HG03045 (cell line): ENCODE measurements around the gene UBE3B.
"Not testable (repeated sequence)": the region's sequence is repeated elsewhere in the genome, so short reads cannot be mapped to it uniquely, and the experiment has no call there.

ENCODE experiments used
- ATAC-seq: cut with Tn5 transposase; IDR thresholded peaks from one replicate; pipeline ENCODE4 v1.9.1; 2021; ENCODE audit warnings: mild to moderate bottlenecking, moderate library complexity; ENCODE audit not compliant: unreplicated experiment

Gene UBE3B

GRCh38 chr12:109473006-109473405, 4.4 kb upstream of the UBE3B start:
- ATAC-seq, result no peak

- not testable (repeated sequence) for ATAC-seq
Measured at GRCh38 chr12:109473526-109474270, 3.7 kb upstream of the UBE3B start.

- ATAC-seq, result no peak
Measured at GRCh38 chr12:109475121-109475520, 2.3 kb upstream of the UBE3B start.

- ATAC-seq, result no peak
Measured at GRCh38 chr12:109475993-109476806, 1.2 kb upstream of the UBE3B start.

GRCh38 chr12:109476807-109477184, 638 bp upstream of the UBE3B start:
- no peak for ATAC-seq

GRCh38 chr12:109477963-109478315, 505 bp downstream of the UBE3B start:
- no peak for ATAC-seq

- ATAC-seq, result no peak
Measured at GRCh38 chr12:109479761-109480160, 2.3 kb downstream of the UBE3B start.

GRCh38 chr12:109480356-109480755, 2.9 kb downstream of the UBE3B start:
- ATAC-seq, result no peak

- ATAC-seq, result no peak
Measured at GRCh38 chr12:109481863-109482262, 4.4 kb downstream of the UBE3B start.

GRCh38 chr12:109482491-109482890, 5.1 kb downstream of the UBE3B start:
- ATAC-seq, result no peak

GRCh38 chr12:109482894-109483293, 5.5 kb downstream of the UBE3B start:
- ATAC-seq, result no peak

- no peak for ATAC-seq
Measured at GRCh38 chr12:109483346-109483745, 5.9 kb downstream of the UBE3B start.

- no peak for ATAC-seq
Measured at GRCh38 chr12:109485201-109485600, 7.8 kb downstream of the UBE3B start.

- ATAC-seq, result no peak
Measured at GRCh38 chr12:109487181-109488050, 10.0 kb downstream of the UBE3B start.

GRCh38 chr12:109488051-109488665, 10.7 kb downstream of the UBE3B start:
- no peak for ATAC-seq

GRCh38 chr12:109489016-109489954, 11.9 kb downstream of the UBE3B start:
- no peak for ATAC-seq

- no peak for ATAC-seq
Measured at GRCh38 chr12:109489955-109490565, 12.6 kb downstream of the UBE3B start.

- ATAC-seq, result no peak
Measured at GRCh38 chr12:109491671-109492070, 14.2 kb downstream of the UBE3B start.

GRCh38 chr12:109492371-109492770, 14.9 kb downstream of the UBE3B start:
- ATAC-seq, result no peak
